AG10803 (cell line): ENCODE measurements around the gene PEAR1.

Source experiments
- DNase-seq: peaks from one replicate; pipeline ENCODE4 v3.0.0; 2010; ENCODE audit warnings: low read depth
- H3K4me3 ChIP-seq: 2 replicates; pipeline ENCODE4 v1.5.1; 2011; ENCODE audit warnings: mild to moderate bottlenecking, low read length, control low read depth
- TF ChIP-seq, protein P1 (sequence below): conservative IDR thresholded peaks from 2 replicates; pipeline ENCODE4 v1.5.1; 2011; ENCODE audit warnings: mild to moderate bottlenecking, low read length, control low read depth, inconsistent platforms

The PEAR1 gene

DNA sequence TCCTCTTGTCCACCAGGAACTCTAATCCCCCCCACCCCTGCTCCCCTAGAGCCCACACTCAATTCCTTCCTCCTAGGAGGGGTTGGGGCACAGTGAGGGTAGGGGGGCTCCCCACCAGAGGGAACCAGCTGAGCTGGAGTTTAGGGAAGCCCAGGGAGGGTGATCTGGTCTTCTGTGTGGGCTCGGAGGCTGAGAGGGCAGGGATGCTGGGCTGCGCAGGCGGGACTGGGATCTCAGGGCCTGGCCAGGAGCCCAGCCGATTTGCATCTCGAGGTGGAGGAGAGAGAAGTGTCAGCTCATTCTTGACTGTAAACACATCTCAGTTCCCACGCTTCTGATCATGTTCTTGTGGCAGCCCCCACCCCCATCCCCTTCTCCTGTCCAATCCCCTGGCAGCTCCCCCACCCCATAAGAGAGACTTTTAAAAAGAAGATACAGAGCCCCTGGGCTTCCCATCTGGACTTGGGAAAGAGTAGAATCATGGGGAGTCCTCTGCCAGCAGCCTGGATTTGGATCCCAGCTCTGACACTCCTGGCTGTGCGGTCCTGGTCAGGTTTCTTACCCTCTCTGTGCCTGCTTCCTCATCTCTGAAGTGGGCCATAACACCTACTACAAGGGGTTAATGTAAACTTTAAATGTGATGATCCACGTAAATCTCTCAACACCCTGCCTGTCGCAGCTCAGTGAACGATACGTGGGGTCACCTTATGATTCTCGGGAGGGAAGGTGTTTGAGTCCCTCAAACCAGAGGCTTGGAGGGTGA is 6.6 kb downstream of the PEAR1 start:
- peak; percentile 33 for DNase-seq

DNA sequence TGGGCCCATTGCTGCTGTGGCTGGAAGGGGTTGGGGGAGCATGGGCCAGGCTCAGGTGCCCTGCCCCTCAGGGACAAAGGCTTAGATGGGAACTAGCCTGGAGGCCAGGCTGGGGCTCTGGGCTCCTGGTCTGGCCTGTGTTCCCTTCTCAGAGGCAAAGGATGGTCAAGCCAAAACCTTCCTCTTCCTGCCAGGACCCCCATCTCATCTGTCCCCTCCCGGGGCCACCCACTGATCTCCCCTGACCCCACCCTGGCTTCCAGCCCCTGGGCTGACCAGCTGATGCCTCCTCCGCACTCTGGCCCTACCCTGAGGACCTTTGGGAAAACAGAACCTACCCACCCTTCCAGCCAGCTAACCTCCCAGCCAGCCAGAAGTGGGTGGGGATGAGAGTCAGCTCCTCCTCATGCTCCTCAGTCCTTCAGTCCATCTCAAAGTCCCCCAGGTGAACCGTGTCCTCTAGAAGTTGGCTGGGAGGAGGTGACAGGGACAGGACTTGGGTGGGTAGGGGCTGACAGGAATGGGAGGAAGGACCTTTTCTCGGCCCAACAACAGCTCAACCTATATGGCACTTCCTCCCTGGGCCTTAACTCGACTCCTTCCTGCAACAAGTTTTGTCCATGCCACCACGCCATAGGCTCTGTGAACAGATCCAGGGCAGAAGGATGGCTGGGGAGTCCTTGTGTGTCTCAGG is 7.5 kb downstream of the PEAR1 start:
- no peak for DNase-seq
- TF ChIP-seq, protein P1, sequence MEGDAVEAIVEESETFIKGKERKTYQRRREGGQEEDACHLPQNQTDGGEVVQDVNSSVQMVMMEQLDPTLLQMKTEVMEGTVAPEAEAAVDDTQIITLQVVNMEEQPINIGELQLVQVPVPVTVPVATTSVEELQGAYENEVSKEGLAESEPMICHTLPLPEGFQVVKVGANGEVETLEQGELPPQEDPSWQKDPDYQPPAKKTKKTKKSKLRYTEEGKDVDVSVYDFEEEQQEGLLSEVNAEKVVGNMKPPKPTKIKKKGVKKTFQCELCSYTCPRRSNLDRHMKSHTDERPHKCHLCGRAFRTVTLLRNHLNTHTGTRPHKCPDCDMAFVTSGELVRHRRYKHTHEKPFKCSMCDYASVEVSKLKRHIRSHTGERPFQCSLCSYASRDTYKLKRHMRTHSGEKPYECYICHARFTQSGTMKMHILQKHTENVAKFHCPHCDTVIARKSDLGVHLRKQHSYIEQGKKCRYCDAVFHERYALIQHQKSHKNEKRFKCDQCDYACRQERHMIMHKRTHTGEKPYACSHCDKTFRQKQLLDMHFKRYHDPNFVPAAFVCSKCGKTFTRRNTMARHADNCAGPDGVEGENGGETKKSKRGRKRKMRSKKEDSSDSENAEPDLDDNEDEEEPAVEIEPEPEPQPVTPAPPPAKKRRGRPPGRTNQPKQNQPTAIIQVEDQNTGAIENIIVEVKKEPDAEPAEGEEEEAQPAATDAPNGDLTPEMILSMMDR = no peak
- H3K4me3 ChIP-seq = no peak overlapping the region

More for the DNA sequence above, 6.6 kb downstream of the PEAR1 start:
- TF ChIP-seq, protein P1 = no peak
- no peak overlapping the region for H3K4me3 ChIP-seq

DNA sequence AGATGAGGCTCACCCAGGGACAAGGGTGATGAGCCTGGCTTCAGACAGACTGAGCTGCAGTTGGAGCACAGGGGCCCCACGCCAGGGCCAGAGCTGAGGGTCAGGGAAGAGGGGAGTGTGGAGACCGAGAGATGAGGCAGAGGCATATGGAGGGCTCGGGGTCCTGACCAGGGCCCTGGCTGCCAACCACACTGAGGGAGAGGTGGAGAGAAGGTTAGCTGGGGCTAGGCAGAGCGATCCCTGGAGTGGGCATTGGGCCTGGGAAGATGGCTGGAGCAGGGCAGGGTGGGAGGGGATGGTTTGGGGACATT is 8.0 kb downstream of the PEAR1 start:
- H3K4me3 ChIP-seq = no peak overlapping the region
- TF ChIP-seq, protein P1 = no peak
- no peak for DNase-seq

DNA sequence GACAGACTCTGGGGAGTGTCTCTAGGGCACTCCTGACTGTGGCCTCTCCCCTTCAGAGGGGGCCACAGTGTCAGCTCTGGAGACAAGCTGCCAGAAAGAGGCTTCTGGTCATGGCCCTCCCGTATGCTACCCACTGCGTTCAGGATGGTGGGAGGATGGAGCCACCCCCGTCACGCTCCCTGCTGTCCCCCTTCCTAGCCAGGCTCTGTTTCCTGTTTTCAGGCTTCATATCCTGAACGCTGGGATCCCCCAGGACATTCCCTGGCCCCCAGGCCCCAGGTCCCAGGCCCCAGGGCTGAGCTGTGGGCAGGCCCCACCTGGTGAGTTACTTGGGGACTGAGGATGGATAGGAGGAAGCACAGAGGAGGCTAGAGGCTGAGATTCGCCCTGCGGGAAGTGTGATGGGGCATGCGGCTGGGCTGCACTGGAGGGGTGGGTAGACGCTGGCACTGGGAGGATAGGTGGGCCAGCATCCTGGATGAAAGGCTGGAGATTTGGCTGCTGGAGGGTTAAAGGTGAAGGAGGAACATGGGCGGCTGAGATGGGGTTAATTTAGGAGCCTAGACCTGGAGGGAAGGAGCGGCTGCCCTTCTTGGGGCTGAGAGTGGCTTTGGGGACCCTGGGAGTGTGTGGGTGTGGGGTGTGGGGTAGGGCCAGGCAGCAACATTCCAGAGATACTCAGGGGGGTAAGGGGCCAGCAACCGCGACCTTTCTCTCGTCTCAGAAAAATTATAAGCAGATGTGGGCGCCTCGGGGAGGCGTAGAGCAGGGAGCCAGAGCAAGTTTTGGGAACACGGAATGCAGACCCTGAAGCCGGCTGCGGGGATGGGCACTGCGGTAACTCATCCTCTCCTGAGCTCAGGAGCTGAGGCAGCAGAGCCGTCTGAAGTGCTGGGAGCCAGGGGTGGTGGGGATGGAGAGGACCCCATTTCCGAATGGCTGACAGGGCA is 8.7 kb downstream of the PEAR1 start:
- TF ChIP-seq, protein P1 = no peak
- peak; percentile 63 for DNase-seq
- peak overlapping the region; percentile 13; the same call in 1 of the 2 replicates for H3K4me3 ChIP-seq

DNA sequence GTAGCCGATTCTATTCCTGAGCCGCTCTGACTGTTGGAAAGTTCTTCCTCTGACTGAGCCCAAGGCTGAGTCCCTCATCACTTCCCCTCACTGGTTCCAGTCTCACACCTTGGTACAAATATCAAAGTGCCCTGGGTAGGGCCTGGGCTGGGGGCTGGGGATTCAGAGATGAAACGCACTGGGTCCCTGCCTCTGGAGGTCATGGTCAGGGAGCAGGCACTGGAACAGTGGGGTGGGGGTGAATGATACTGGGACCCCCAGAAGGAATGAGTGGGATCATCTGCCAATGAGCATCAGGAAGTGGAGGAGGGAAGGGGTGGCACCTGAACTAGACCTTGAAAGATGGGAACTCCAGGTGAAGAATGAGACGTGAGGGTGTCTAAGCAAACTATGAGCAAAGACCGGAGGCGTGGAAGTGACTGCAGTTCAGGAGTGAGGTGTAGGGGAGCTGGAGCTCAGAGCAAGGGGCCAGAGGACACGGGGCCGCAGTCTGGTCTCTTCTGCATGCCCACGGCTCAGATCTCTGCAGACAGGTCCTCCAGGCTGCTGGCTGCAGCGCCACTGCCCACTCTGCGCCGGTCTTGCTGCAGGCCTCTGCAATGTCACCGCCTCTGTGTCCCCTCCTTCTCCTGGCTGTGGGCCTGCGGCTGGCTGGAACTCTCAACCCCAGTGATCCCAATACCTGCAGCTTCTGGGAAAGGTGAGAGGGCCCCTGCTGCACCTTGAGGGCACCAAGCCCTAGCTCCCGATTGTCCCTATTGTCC is 10.0 kb downstream of the PEAR1 start:
- no peak for DNase-seq
- TF ChIP-seq, protein P1 = no peak
- H3K4me3 ChIP-seq = no peak overlapping the region

DNA sequence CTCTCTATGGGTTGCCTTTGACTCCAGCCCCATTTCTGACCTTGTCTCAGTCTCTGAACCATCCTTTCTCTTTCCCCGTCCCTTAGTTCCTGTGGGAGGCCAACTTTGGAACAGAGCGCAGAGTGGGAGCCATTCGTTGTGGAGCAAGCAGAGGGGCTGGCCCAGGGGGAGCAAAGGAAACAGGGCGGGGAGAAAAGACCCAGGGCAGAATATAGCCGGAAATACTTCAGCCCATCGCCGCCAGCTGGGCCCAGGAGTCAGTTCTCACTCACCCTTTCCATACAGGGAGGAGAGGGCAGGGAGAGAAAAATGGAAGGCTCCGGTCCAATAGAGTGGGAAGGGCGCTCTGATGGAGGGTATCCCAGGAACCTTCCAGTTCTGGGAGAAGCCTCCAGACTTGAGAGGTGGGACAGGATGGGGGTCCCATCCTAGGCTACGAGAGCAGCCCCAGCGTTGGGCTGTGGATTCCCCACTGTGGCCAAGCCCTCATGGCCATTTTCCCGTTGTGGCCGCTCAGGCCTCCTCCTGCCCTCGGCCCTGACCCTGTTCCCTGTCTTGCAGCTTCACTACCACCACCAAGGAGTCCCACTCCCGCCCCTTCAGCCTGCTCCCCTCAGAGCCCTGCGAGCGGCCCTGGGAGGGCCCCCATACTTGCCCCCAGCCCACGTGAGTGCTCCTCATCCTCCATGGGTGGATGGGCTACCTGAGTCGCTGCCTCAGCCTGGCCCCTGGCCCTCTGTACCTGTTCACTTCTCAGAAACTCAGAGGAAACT is 10.9 kb downstream of the PEAR1 start:
- TF ChIP-seq, protein P1 = no peak

More for the DNA sequence above, 10.9 kb downstream of the PEAR1 start:
- H3K4me3 ChIP-seq = no peak overlapping the region
- no peak for DNase-seq
